KMS-11 (cell line): ENCODE measurements around the gene ALOX5.

Experiments
- H2AFZ ChIP-seq: fragments of 200-600 bp; sonication (generic); 2 replicates; pipeline ENCODE4 v1.6.1; 2016; ENCODE audit warnings: antibody characterized with exemption, mixed run types, low read depth
- H3K27ac ChIP-seq: fragments of 200-600 bp; sonication (generic); 2 replicates; pipeline ENCODE4 v1.6.1; 2016; ENCODE audit warnings: mild to moderate bottlenecking, mixed run types
- H3K27me3 ChIP-seq: fragments of 200-600 bp; sonication (generic); 2 replicates; pipeline ENCODE4 v1.6.1; 2017; ENCODE audit warnings: mild to moderate bottlenecking, low read depth, mixed run types, moderate library complexity; ENCODE audit not compliant: insufficient read depth
- H3K36me3 ChIP-seq: fragments of 200-600 bp; sonication (generic); 2 replicates; pipeline ENCODE4 v1.6.1; 2017; ENCODE audit warnings: mild to moderate bottlenecking, mixed run types; ENCODE audit not compliant: insufficient read depth
- H3K4me1 ChIP-seq: fragments of 200-600 bp; sonication (generic); 2 replicates; pipeline ENCODE4 v1.6.1; 2016; ENCODE audit warnings: mild to moderate bottlenecking, low read depth, mixed run types; ENCODE audit not compliant: poor library complexity, severe bottlenecking
- H3K4me2 ChIP-seq: fragments of 200-600 bp; sonication (generic); 2 replicates; pipeline ENCODE4 v1.7.0; 2016; ENCODE audit warnings: mild to moderate bottlenecking, mixed run types
- H3K4me3 ChIP-seq: fragments of 200-600 bp; sonication (generic); IDR thresholded peaks from 2 replicates; pipeline ENCODE4 v1.6.1; 2017; ENCODE audit warnings: low read depth, low read length, mixed read lengths; ENCODE audit not compliant: insufficient read depth
- H3K79me2 ChIP-seq: fragments of 200-600 bp; sonication (generic); 2 replicates; pipeline ENCODE4 v1.6.1; 2016; ENCODE audit warnings: low read depth, mixed run types; ENCODE audit not compliant: insufficient read depth
- H3K9ac ChIP-seq: fragments of 200-600 bp; sonication (generic); 2 replicates; pipeline ENCODE4 v1.6.1; 2016; ENCODE audit warnings: mild to moderate bottlenecking, mixed run types
- H4K20me1 ChIP-seq: fragments of 200-600 bp; sonication (generic); 2 replicates; pipeline ENCODE4 v1.6.1; 2016; ENCODE audit warnings: mild to moderate bottlenecking, mixed run types; ENCODE audit not compliant: insufficient read depth
- CTCF ChIP-seq: fragments of 200-600 bp; sonication (generic); conservative IDR thresholded peaks from 2 replicates; pipeline ENCODE4 v1.6.1; 2017; ENCODE audit warnings: low read depth, mild to moderate bottlenecking, antibody characterized with exemption, low read length, moderate library complexity, mixed read lengths

ALOX5 gene

GRCh38 chr10:45368181-45368580 lies 5.8 kb upstream of the ALOX5 start:
- Histone ChIP-seq H3K4me3 (no peak overlapping the region), H3K27ac (no peak overlapping the region), H3K36me3 (no peaks in the 10 kb centered on the region), H4K20me1 (no peaks in the 10 kb centered on the region), H3K4me1 (peaks cover 36% of the 10 kb centered on the region), H3K79me2 (no peaks in the 10 kb centered on the region), H3K9ac (no peak overlapping the region), H3K27me3 (no peaks in the 10 kb centered on the region), H2AFZ (no peak overlapping the region), H3K4me2 (no peak overlapping the region)
- no peak for TF ChIP-seq CTCF

- no peak overlapping the region for H3K27ac ChIP-seq
- peak overlapping the region; percentile 13; the same call in 1 of the 2 replicates for H3K4me2 ChIP-seq
- no peaks in the 10 kb centered on the region for H3K79me2 ChIP-seq
- no peak overlapping the region for H3K4me3 ChIP-seq
- H2AFZ ChIP-seq = no peak overlapping the region
- H3K27me3 ChIP-seq = no peaks in the 10 kb centered on the region; the same call in 1 of the 2 replicates
- no peak overlapping the region for H3K9ac ChIP-seq
- no peaks in the 10 kb centered on the region for H3K36me3 ChIP-seq
- no peaks in the 10 kb centered on the region for H4K20me1 ChIP-seq
- no peak for TF ChIP-seq CTCF
- H3K4me1 ChIP-seq = peaks cover 40% of the 10 kb centered on the region
These were observed 3.6 kb upstream of the ALOX5 start for GRCh38 chr10:45370202-45370955.

GRCh38 chr10:45371560-45371959 lies 2.5 kb upstream of the ALOX5 start:
- Histone ChIP-seq H3K4me1 (peaks cover 40% of the 10 kb centered on the region), H3K9ac (no peak overlapping the region), H3K79me2 (no peaks in the 10 kb centered on the region), H3K27ac (no peak overlapping the region), H2AFZ (no peak overlapping the region), H3K4me2 (no peak overlapping the region), H3K27me3 (no peaks in the 10 kb centered on the region; the same call in 1 of the 2 replicates), H4K20me1 (no peaks in the 10 kb centered on the region), H3K4me3 (no peak overlapping the region), H3K36me3 (no peaks in the 10 kb centered on the region)
- TF ChIP-seq CTCF = no peak

GRCh38 chr10:45372251-45372951 lies 1.6 kb upstream of the ALOX5 start:
- Histone ChIP-seq H3K79me2 (no peaks in the 10 kb centered on the region), H3K27ac (no peak overlapping the region), H3K27me3 (no peaks in the 10 kb centered on the region; the same call in 1 of the 2 replicates), H4K20me1 (no peaks in the 10 kb centered on the region), H2AFZ (no peak overlapping the region), H3K9ac (no peak overlapping the region), H3K4me3 (no peak overlapping the region), H3K4me1 (peaks cover 40% of the 10 kb centered on the region), H3K4me2 (peak overlapping the region; percentile 88), H3K36me3 (no peaks in the 10 kb centered on the region)
- TF ChIP-seq CTCF = no peak
